HepG2 (cell line): ENCODE results near the gene TAB2.

Experiments used
- CREB1 ChIP-seq, 2 experiments: fragments of 450-650 bp in 1 of 2; IDR thresholded peaks; 2 replicates each; pipeline ENCODE4 v1.6.1; 2016 to 2017; ENCODE audit warnings: control low read depth in 1 of 2, mild to moderate bottlenecking in 1 of 2, missing compliant biosample characterization in 1 of 2, missing genetic modification characterization in 1 of 2
- HOMEZ ChIP-seq: IDR thresholded peaks from 2 replicates; pipeline ENCODE4 v1.6.1; 2016; ENCODE audit warnings: low read depth
- NFAT5 ChIP-seq: sonication (generic); formaldehyde crosslinking; IDR thresholded peaks from 2 replicates; pipeline ENCODE4 v1.4.0; 2020; ENCODE audit warnings: missing genetic modification reagents
- PATZ1 ChIP-seq: sonication (generic); formaldehyde crosslinking; IDR thresholded peaks from 2 replicates; pipeline ENCODE4 v1.4.0; 2020; ENCODE audit warnings: missing genetic modification reagents
- POLR2AphosphoS5 ChIP-seq: IDR thresholded peaks from 2 replicates; pipeline ENCODE4 v1.6.1; 2012; ENCODE audit warnings: low read depth, low read length
- SETDB1 ChIP-seq: sonication (generic); formaldehyde crosslinking; IDR thresholded peaks from 2 replicates; pipeline ENCODE4 v1.5.1; 2020; ENCODE audit warnings: missing genetic modification reagents, mild to moderate bottlenecking, borderline replicate concordance
- STAT5B ChIP-seq: sonication (generic); formaldehyde crosslinking; IDR thresholded peaks from 2 replicates; pipeline ENCODE4 v1.4.0; 2020; ENCODE audit warnings: missing genetic modification reagents
- TBL1XR1 ChIP-seq: fragments of 150-350 bp; IDR thresholded peaks from 2 replicates; pipeline ENCODE4 v1.6.1; 2014; ENCODE audit warnings: borderline replicate concordance, low read length; ENCODE audit not compliant: partially characterized antibody
- ZBTB20 ChIP-seq: sonication (generic); formaldehyde crosslinking; IDR thresholded peaks from 2 replicates; pipeline ENCODE4 v1.8.1; 2023; ENCODE audit warnings: missing genetic modification reagents, low read depth, mild to moderate bottlenecking, borderline replicate concordance
- ZNF780A ChIP-seq: sonication (generic); formaldehyde crosslinking; IDR thresholded peaks from 2 replicates; pipeline ENCODE4 v1.8.0; 2022; ENCODE audit warnings: mild to moderate bottlenecking, missing genetic modification reagents, moderate library complexity
- ZUFSP ChIP-seq: sonication (generic); formaldehyde crosslinking; IDR thresholded peaks from 2 replicates; pipeline ENCODE4 v1.9.0; 2021; ENCODE audit warnings: missing genetic modification reagents, mild to moderate bottlenecking, borderline replicate concordance
- TF ChIP-seq, protein P1 (sequence below): conservative IDR thresholded peaks from 2 replicates; pipeline ENCODE4 v1.6.1; 2018; ENCODE audit warnings: missing genetic modification reagents
- TF ChIP-seq, protein P2 (sequence below): sonication (generic); formaldehyde crosslinking; IDR thresholded peaks from 2 replicates; pipeline ENCODE4 v1.5.0; 2020; ENCODE audit warnings: mild to moderate bottlenecking, missing genetic modification reagents, moderate library complexity

DNA sequence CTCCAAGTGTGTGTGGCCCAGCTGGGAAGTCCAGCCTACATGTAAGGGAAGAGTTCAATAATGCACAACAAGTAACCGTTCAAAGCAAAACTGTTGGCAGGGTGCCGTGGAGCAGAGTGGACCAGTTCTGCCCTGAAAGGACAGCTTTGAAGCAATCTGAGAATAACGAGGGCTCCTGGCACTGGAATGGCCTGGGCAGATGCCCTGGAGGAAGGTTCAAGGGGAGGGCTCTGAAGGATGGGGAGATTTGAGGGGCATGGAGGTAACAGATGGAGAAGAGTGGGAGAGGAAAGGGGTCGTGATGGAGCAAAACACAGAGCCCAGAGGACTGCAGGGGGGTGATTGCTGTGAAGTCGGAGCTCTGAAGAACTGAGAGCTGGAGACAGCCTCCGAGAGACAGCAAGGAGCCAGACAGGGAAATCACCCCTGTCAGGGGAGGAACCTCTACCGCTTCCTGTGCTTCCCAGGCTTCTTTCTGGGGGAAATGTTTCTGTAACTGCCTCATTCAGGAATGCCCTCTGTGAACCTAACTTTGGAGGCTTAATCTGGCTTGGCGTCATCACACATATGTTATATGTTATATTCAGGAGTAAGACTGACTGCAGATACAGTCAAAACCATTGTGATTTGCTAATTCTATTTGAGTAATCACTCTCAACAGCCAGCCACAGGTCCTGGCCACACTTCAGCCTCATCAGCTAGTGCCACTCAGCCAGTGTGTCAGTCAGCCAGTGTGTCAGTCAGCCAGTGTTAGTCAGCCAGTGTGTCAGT is 126.1 kb downstream of the TAB2 start:
- no peak for TF ChIP-seq NFAT5 (CRISPR knock-in tag)
- no peak for TF ChIP-seq POLR2AphosphoS5
- TF ChIP-seq ZNF780A (CRISPR knock-in tag), result no peak
- TF ChIP-seq STAT5B (CRISPR knock-in tag), result no peak
- no peak for TF ChIP-seq HOMEZ (CRISPR knock-in tag)
- TF ChIP-seq, protein P1, sequence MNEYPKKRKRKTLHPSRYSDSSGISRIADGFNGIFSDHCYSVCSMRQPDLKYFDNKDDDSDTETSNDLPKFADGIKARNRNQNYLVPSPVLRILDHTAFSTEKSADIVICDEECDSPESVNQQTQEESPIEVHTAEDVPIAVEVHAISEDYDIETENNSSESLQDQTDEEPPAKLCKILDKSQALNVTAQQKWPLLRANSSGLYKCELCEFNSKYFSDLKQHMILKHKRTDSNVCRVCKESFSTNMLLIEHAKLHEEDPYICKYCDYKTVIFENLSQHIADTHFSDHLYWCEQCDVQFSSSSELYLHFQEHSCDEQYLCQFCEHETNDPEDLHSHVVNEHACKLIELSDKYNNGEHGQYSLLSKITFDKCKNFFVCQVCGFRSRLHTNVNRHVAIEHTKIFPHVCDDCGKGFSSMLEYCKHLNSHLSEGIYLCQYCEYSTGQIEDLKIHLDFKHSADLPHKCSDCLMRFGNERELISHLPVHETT (CRISPR knock-in tag), result no peak
- no peak for TF ChIP-seq ZBTB20
- TF ChIP-seq TBL1XR1, result no peak
- TF ChIP-seq, protein P2, sequence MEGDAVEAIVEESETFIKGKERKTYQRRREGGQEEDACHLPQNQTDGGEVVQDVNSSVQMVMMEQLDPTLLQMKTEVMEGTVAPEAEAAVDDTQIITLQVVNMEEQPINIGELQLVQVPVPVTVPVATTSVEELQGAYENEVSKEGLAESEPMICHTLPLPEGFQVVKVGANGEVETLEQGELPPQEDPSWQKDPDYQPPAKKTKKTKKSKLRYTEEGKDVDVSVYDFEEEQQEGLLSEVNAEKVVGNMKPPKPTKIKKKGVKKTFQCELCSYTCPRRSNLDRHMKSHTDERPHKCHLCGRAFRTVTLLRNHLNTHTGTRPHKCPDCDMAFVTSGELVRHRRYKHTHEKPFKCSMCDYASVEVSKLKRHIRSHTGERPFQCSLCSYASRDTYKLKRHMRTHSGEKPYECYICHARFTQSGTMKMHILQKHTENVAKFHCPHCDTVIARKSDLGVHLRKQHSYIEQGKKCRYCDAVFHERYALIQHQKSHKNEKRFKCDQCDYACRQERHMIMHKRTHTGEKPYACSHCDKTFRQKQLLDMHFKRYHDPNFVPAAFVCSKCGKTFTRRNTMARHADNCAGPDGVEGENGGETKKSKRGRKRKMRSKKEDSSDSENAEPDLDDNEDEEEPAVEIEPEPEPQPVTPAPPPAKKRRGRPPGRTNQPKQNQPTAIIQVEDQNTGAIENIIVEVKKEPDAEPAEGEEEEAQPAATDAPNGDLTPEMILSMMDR (CRISPR knock-in tag), result no peak
- no peak for TF ChIP-seq CREB1 (IDR thresholded peaks at IDR 0.05)
- no peak for TF ChIP-seq CREB1 (CRISPR knock-in tag; IDR thresholded peaks at IDR 0.05)
- no peak for TF ChIP-seq PATZ1
- TF ChIP-seq ZUFSP, result no peak
- TF ChIP-seq SETDB1 (CRISPR knock-in tag), result no peak
